OCI-LY3 (cell line): ENCODE data around the gene TRAPPC2L.

Experiments
- EZH2phosphoT487 ChIP-seq: fragments of 200-600 bp; shearing (Covaris generic); IDR thresholded peaks from 2 replicates; pipeline ENCODE4 v1.6.1; 2018; ENCODE audit warnings: antibody characterized with exemption, mixed run types, low read depth
- TF ChIP-seq, protein P1 (sequence below): fragments of 200-600, 300-600 bp; sonication (generic); IDR thresholded peaks from 2 replicates; pipeline ENCODE4 v1.5.1; 2014; ENCODE audit warnings: antibody characterized with exemption, low read length, low read depth

DNA sequence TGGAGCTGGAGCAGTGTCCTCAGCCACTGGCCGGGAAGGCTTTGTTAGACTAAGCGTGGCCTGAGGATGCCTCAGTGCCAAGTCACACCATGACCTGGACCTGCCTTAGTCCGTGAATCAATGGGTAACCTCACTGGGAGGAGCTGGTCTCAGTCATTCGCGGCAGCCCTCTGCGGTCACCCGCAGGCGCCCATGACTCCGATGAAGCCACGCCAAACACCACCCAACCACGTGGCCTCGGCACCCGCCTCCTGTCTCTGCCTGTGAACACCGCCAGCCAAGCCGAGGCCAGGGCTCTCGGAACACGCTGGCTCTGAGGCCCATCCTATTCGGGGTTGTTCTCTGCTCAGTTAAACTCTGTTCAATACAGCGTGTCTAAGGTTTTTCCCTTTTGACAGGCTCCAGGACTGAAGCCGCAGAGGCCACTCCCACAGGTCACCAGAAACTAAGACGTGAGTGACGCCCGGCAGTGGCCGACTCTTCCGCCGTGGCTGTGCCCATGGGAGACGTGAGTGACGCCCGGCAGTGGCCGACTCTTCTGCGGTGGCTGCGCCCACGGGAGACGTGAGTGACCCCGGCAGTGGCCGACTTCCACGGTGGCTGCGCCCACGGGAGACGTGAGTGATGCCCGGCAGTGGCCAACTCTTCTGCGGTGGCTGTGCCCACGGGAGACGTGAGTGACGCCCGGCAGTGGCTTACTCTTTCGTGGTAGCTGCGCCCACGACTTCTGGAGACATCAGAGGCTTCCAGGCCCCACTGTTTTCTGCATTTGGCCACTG is 26.4 kb downstream of the TRAPPC2L start:
- TF ChIP-seq, protein P1, sequence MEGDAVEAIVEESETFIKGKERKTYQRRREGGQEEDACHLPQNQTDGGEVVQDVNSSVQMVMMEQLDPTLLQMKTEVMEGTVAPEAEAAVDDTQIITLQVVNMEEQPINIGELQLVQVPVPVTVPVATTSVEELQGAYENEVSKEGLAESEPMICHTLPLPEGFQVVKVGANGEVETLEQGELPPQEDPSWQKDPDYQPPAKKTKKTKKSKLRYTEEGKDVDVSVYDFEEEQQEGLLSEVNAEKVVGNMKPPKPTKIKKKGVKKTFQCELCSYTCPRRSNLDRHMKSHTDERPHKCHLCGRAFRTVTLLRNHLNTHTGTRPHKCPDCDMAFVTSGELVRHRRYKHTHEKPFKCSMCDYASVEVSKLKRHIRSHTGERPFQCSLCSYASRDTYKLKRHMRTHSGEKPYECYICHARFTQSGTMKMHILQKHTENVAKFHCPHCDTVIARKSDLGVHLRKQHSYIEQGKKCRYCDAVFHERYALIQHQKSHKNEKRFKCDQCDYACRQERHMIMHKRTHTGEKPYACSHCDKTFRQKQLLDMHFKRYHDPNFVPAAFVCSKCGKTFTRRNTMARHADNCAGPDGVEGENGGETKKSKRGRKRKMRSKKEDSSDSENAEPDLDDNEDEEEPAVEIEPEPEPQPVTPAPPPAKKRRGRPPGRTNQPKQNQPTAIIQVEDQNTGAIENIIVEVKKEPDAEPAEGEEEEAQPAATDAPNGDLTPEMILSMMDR, result no peak
- TF ChIP-seq EZH2phosphoT487, result no peak
